D721Med (cell line): ENCODE measurements around the gene SIGLECL1.

Experiments
- DNase-seq: peaks from one replicate; pipeline ENCODE4 v3.0.0; 2011; ENCODE audit warnings: low spot score; ENCODE audit not compliant: insufficient read length
- FAIRE-seq: peaks from 2 replicates; lab custom pipeline; 2011; peaks lifted over from hg19 to GRCh38; lab: Jason Lieb, UNC
- CTCF ChIP-seq: IDR thresholded peaks from 2 replicates; pipeline ENCODE4 v1.5.1; 2012; ENCODE audit warnings: mild to moderate bottlenecking, control low read depth; ENCODE audit not compliant: insufficient read depth; ENCODE audit errors: missing control alignments

The SIGLECL1 gene

GRCh38 chr19:51296336-51297093, 45.6 kb downstream of the SIGLECL1 start:
- FAIRE-seq (no peak), DNase-seq (no peak)
- TF ChIP-seq CTCF = no peak

- FAIRE-seq (no peak), DNase-seq (no peak)
- no peak for TF ChIP-seq CTCF
These were observed 46.5 kb downstream of the SIGLECL1 start for GRCh38 chr19:51297406-51297805.

- DNase-seq = no peak
- FAIRE-seq = no peak
- no peak for TF ChIP-seq CTCF
These were observed 50.4 kb downstream of the SIGLECL1 start for GRCh38 chr19:51301266-51301665.

- FAIRE-seq (no peak), DNase-seq (no peak)
- no peak for TF ChIP-seq CTCF
These were observed 54.6 kb downstream of the SIGLECL1 start for GRCh38 chr19:51305479-51305878.

- TF ChIP-seq CTCF = no peak
- no peak for FAIRE-seq
- peak; percentile 88 for DNase-seq
These were observed 60.7 kb downstream of the SIGLECL1 start, which contains the start of gene IGLON5 for GRCh38 chr19:51311351-51312257. Gene IGLON5, plus strand, starts transcription at chr19:51311644. Its CDS starts 204 bp downstream, at chr19:51311848.

- DNase-seq (no peak), FAIRE-seq (no peak)
- TF ChIP-seq CTCF = no peak
These were observed 65.8 kb downstream of the SIGLECL1 start for GRCh38 chr19:51316688-51317087.
